AG04450 (cell line): ENCODE data around the gene SRSF5. TPM values are rescaled to one million over a fixed set of nuclear protein-coding genes. Genes with fewer than 3 reads are reported as not detected.
"Not testable (repeated sequence)": the region's sequence is repeated elsewhere in the genome, so short reads cannot be mapped to it uniquely, and the experiment has no call there.

Experiments
- CTCF ChIA-PET: fragments of 300-600, 350-600 bp; formaldehyde crosslinking; extraction: SDS; loops from one replicate; lab custom pipeline; 2022; ENCODE audit warnings: antibody characterized with exemption, inconsistent platforms; lab: Charles Lee
- POLR2A ChIA-PET: fragments of 350-600 bp; formaldehyde crosslinking; extraction: SDS; loops from one replicate; lab custom pipeline; 2021; ENCODE audit warnings: antibody characterized with exemption, inconsistent platforms; lab: Yijun Ruan, JAX
- DNase-seq: peaks from one replicate; pipeline ENCODE4 v3.0.0-alpha.2; 2011; ENCODE audit warnings: low read depth, low spot score
- H3K27ac ChIP-seq: one replicate; pipeline ENCODE4 v1.5.1; 2012; ENCODE audit warnings: low read depth, low read length, control low read depth
- H3K27me3 ChIP-seq: one replicate; pipeline ENCODE4 v1.6.0; 2012; ENCODE audit warnings: low read length; ENCODE audit not compliant: control insufficient read depth, insufficient read depth
- H3K4me3 ChIP-seq: 2 replicates; pipeline ENCODE4 v1.5.1; 2011; ENCODE audit warnings: mild to moderate bottlenecking, low read depth, low read length, control low read depth
- H3K9me3 ChIP-seq: 2 replicates; pipeline ENCODE4 v1.5.1; 2012; ENCODE audit warnings: low read length; ENCODE audit not compliant: control insufficient read depth, insufficient read depth
- polyA plus RNA-seq: library from polyadenylated mRNA; depleted of rRNA; stranded (reverse); fragments of >200 nt; gene quantifications from 2 replicates; pipeline ENCODE4 v1.2.3, GENCODE V29; 2011
- TF ChIP-seq, protein P1 (sequence below): IDR thresholded peaks from 2 replicates; pipeline ENCODE4 v1.5.1; 2011; ENCODE audit warnings: low read depth, low read length, control low read depth, inconsistent platforms

Gene SRSF5
- polyA plus RNA-seq, 1 experiment: 271 TPM

DNA sequence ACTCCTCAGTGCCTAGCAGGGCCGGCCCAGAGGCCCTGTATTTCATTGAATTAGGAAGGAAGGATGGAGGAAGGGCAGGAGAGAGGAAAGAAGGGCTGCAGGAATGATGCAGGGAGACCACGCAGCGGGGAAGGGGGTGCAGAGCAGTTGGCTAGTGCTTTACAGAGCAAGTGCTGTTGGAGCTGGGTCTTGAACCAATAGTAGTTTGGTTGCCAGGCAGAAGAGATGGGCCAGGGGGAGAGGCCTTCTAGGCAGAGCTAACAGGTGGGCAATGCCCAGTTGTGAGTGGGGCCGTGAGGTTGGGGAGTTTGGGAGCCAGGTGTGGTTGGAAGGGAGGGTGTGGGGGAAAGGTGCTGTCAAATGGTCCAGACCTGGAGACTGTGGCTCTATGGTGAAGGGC is 39.1 kb upstream of the SRSF5 start:
- POLR2A ChIA-PET: no interaction called here
- CTCF ChIA-PET: interaction anchor here (0.8 to 5.0 kb wide), 16 partner anchors 14 to 256 kb away, joined by 3 to 115 read pairs (median 5); no protein-coding TSS in a partner anchor

DNA sequence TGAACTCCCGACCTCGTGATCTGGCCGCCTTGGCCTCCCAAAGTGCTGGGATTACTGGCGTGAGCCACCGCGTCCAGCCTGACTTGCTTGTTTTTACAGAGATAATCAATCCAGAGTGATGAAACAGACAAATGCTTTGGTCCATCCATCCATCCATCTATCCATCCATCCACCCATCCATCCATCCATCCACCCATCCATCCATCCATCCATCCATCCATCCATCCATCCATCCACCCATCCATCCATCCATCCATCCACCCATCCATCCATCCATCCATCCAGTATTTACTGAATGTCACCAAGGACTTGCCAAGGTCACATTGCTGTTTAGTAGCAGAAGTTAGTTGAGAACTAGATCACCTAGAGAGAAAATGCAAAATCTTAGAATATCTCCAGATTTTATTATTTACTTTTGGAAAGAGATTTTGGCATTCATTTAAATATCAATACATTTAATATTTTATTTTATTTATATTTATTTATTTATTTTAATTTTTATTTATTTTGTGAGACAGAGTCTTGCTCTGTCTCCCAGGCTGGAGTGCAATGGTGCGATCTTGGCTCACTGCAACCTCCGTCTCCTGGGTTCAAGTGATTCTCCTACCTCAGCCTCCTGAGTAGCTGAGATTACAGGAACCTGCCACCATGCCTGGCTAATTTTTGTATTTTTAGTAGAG is 34.9 kb upstream of the SRSF5 start:
- DNase-seq, H3K4me3 ChIP-seq, POLR2A ChIA-PET, H3K27ac ChIP-seq, H3K9me3 ChIP-seq: not testable (repeated sequence)
- CTCF ChIA-PET: interaction anchor here (1.8 kb wide), 1 partner anchor 147 kb away, joined by 17 read pairs; no protein-coding TSS in a partner anchor
- peaks cover 13% of the 10 kb centered on the region for H3K27me3 ChIP-seq

More for the DNA sequence above, 39.1 kb upstream of the SRSF5 start:
- Histone ChIP-seq H3K27me3 (no peaks in the 10 kb centered on the region), H3K9me3 (no peaks in the 10 kb centered on the region; the same call in 1 of the 2 replicates), H3K27ac (no peak overlapping the region), H3K4me3 (no peak overlapping the region)
- no peak for DNase-seq
- TF ChIP-seq, protein P1, sequence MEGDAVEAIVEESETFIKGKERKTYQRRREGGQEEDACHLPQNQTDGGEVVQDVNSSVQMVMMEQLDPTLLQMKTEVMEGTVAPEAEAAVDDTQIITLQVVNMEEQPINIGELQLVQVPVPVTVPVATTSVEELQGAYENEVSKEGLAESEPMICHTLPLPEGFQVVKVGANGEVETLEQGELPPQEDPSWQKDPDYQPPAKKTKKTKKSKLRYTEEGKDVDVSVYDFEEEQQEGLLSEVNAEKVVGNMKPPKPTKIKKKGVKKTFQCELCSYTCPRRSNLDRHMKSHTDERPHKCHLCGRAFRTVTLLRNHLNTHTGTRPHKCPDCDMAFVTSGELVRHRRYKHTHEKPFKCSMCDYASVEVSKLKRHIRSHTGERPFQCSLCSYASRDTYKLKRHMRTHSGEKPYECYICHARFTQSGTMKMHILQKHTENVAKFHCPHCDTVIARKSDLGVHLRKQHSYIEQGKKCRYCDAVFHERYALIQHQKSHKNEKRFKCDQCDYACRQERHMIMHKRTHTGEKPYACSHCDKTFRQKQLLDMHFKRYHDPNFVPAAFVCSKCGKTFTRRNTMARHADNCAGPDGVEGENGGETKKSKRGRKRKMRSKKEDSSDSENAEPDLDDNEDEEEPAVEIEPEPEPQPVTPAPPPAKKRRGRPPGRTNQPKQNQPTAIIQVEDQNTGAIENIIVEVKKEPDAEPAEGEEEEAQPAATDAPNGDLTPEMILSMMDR: no peak

DNA sequence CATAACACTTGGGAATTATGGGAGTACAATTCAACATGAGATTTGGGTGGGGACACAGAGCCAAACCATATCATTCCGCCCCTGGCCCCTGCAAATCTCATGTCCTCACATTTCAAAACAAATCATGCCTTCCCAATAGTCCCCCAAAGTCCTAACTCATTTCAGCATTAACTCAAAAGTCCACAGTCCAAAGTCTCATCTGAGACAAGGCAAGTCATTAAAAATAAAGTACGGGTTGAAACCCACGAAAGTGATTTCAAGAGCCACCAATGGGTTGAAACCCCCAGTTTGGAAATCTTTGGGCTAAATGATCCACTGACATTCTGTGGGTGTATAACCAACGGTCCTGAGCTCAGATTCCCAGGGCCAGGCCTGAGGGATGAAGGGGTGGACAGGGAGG is 30.5 kb upstream of the SRSF5 start:
- ChIA-PET POLR2A (interaction anchor here (0.6 kb wide), 1 partner anchor 143 kb away, joined by 5 read pairs; no protein-coding TSS in a partner anchor), CTCF (interaction anchor here (0.7 kb wide), 1 partner anchor 66 kb away, joined by 3 read pairs; no protein-coding TSS in a partner anchor)
- not testable (repeated sequence) for H3K9me3 ChIP-seq, H3K4me3 ChIP-seq, H3K27ac ChIP-seq, DNase-seq
- H3K27me3 ChIP-seq: peaks cover 19% of the 10 kb centered on the region

DNA sequence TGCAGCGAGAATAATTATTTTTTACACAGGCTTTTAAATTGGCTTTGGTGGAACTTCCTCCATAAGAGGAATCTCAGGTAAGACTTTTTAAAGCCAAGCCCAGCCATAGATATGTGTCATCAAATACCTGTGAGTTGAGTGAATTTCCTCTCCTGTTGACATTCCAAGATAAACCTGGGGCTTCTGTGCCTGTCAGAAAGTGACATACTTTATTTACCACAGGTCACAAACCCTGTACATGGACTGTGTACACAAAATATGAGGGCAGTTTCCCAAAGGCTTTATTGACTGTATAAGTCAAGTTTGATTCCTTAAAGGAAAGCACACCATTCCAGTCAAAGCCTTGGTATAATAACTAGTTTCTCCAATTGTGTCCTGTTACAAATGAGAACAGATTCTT is 25.9 kb upstream of the SRSF5 start:
- ChIA-PET POLR2A (no interaction called here), CTCF (interaction anchor here (2.0 kb wide), 1 partner anchor 14 kb away, joined by 5 read pairs; no protein-coding TSS in a partner anchor)
- H3K4me3 ChIP-seq: no peak overlapping the region
- H3K9me3 ChIP-seq: peaks cover 3% of the 10 kb centered on the region; the same call in 1 of the 2 replicates
- TF ChIP-seq, protein P1: no peak
- no peak overlapping the region for H3K27ac ChIP-seq
- no peak for DNase-seq
- peaks cover 8% of the 10 kb centered on the region for H3K27me3 ChIP-seq

DNA sequence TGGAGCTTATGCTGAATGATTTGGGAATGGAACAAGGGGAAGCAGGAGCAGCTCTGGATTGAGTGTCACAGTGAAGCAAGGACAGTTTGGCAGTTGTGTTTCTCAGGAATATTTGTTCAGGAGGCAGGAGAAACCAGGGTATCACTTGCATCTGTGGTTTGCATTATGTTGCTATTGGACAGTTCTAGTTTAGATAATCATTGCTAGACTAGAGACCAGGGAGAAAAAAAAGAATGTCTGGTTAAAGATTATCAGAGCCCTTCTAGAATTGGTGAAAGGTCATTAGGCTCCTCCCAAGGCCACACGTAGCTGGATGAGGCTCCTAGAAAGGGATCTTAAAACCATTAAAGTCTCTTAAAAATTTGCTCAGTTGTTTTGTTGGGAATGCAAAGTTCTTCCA is 17.0 kb upstream of the SRSF5 start:
- Histone ChIP-seq H3K4me3 (no peak overlapping the region), H3K27ac (no peak overlapping the region), H3K27me3 (no peaks in the 10 kb centered on the region), H3K9me3 (no peaks in the 10 kb centered on the region)
- no peak for DNase-seq
- TF ChIP-seq, protein P1: no peak
- ChIA-PET POLR2A (no interaction called here), CTCF (interaction anchor here (2.3 kb wide), 1 partner anchor 165 kb away, joined by 8 read pairs; no protein-coding TSS in a partner anchor)

DNA sequence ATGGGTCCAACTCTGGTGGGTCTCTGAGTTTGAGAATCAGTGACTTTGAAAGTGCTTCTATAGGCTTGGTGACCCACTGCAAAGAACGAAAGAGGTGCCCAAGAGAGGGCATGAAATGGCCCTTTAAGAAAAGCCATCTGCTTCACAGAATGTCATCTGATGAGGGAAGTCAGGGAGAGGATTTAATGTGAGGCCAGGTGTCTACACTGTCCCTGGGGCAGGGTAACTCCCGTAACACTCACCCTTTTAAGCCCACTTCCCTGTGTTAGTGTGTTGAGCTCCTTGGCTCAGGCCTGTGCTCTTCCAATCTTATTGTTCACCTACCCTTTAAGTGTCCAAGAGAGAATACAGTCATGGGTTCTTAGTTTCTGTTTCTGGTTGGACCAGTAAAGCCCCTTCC is 16.4 kb upstream of the SRSF5 start:
- Histone ChIP-seq H3K27me3 (no peaks in the 10 kb centered on the region), H3K27ac (no peak overlapping the region), H3K4me3 (no peak overlapping the region), H3K9me3 (no peaks in the 10 kb centered on the region)
- TF ChIP-seq, protein P1: no peak
- no peak for DNase-seq
- CTCF ChIA-PET: interaction anchor here (2.3 kb wide), 1 partner anchor 166 kb away, joined by 8 read pairs; no protein-coding TSS in a partner anchor
- POLR2A ChIA-PET: no interaction called here
